Testis (tissue), 3 donors: ENCODE measurements around the gene LCNL1. TPM values are rescaled to one million over a fixed set of nuclear protein-coding genes. Genes with fewer than 3 reads are reported as not detected.

Experiments
- DNase-seq: peaks from one replicate; pipeline ENCODE4 v3.0.0-alpha.2; 2019
- H3K27ac ChIP-seq, 2 donors: fragments of 200-600 bp; sonication (generic); one replicate each; pipeline ENCODE4 v1.5.1; 2019
- H3K27me3 ChIP-seq: fragments of 200-600 bp; sonication (generic); one replicate; pipeline ENCODE4 v1.5.1; 2019
- H3K36me3 ChIP-seq: fragments of 200-600 bp; sonication (generic); one replicate; pipeline ENCODE4 v1.5.1; 2017; ENCODE audit warnings: low read depth; ENCODE audit errors: missing control alignments
- H3K4me1 ChIP-seq: fragments of 200-600 bp; sonication (generic); one replicate; pipeline ENCODE4 v1.5.1; 2019
- H3K4me3 ChIP-seq, 2 donors: fragments of 200-600 bp; sonication (generic); one replicate each; pipeline ENCODE4 v1.5.1; 2017 to 2019
- H3K9me3 ChIP-seq: fragments of 200-600 bp; sonication (generic); one replicate; pipeline ENCODE4 v1.5.1; 2017
- CTCF ChIP-seq, 3 experiments: fragments of 450-650 bp in 2 of 3; fragments of 200-600 bp in 1 of 3; sonication (generic) in 1 of 3; IDR thresholded peaks; one replicate each; pipeline ENCODE4 v1.5.1; 2016 to 2019; ENCODE audit warnings: antibody characterized with exemption in 3 of 3, mild to moderate bottlenecking in 2 of 3, moderate library complexity in 1 of 3
- POLR2A ChIP-seq: fragments of 450-650 bp; IDR thresholded peaks from one replicate; pipeline ENCODE4 v1.6.1; 2017; ENCODE audit warnings: antibody characterized with exemption, mild to moderate bottlenecking, moderate library complexity
- WGBS, 2 donors: methylation state at CpG; one replicate each; pipeline ENCODE4 v1.1.5; 2018; 5-methylcytosine and 5-hydroxymethylcytosine counted together
- intact Hi-C: fragments of 100-400 bp; cut with DNase I; formaldehyde crosslinking; loops from one replicate; pipeline ENCODE4 v1.15.1; 2023; ENCODE audit warnings: low total_unique reads
- polyA plus RNA-seq: library from polyadenylated mRNA; stranded (reverse); fragments of 350-450 nt; fragmentation: Illumina TruSeq; extraction: RNeasy Lipid Tissue Mini Kit (QIAGEN cat#74804); gene quantifications from one replicate; pipeline ENCODE4 v1.2.3, GENCODE V29; 2014; ENCODE audit warnings: low read depth, low replicate concordance; ENCODE audit not compliant: insufficient read depth
- total RNA-seq, 2 donors: library from RNA; depleted of rRNA; stranded (reverse); fragments of >200 nt; gene quantifications; one replicate each; pipeline ENCODE4 v1.2.3, GENCODE V29; 2016

The LCNL1 gene
- total and polyA plus RNA-seq, 3 donors from 2014 or later = 17.5 to 131 (median 59.3) TPM

- DNase-seq = no peak
- intact Hi-C loops = no loop called here
- no peaks in the 10 kb centered on the region for H3K27me3 ChIP-seq
- 75 to 87% methylated on average over 25 to 26 of the region's 26 CpGs for WGBS, 2 donors
- no peaks in the 10 kb centered on the region for H3K36me3 ChIP-seq
- TF ChIP-seq CTCF (IDR thresholded peaks at IDR 0.05) (no peak), POLR2A (no peak)
- peaks cover 72% of the 10 kb centered on the region for H3K4me1 ChIP-seq
- no peaks in the 10 kb centered on the region for H3K9me3 ChIP-seq
- no peak overlapping the region for H3K4me3 ChIP-seq
- peak overlapping the region; percentile 81 for H3K27ac ChIP-seq
Observed at GRCh38 chr9:136964833-136965422, 17.9 kb upstream of the LCNL1 start.

- Histone ChIP-seq H3K4me3 (no peak overlapping the region), H3K27ac (peak overlapping the region in 1 of 2 donors; percentile 59), H3K36me3 (no peaks in the 10 kb centered on the region), H3K27me3 (no peaks in the 10 kb centered on the region), H3K4me1 (peaks cover 80% of the 10 kb centered on the region), H3K9me3 (no peaks in the 10 kb centered on the region)
- intact Hi-C loops = no loop called here
- WGBS, 2 donors = 29 to 42% methylated on average over 19 to 23 of the region's 23 CpGs
- DNase-seq = peak; percentile 68
- TF ChIP-seq CTCF (IDR thresholded peaks at IDR 0.05) (no peak), POLR2A (no peak)
Observed at GRCh38 chr9:136965771-136966484, 16.9 kb upstream of the LCNL1 start.

- Histone ChIP-seq H3K4me1 (peaks cover 78% of the 10 kb centered on the region), H3K4me3 (no peak overlapping the region), H3K9me3 (no peaks in the 10 kb centered on the region), H3K27me3 (no peaks in the 10 kb centered on the region), H3K36me3 (no peaks in the 10 kb centered on the region), H3K27ac (peak overlapping the region in 1 of 2 donors; percentile 76)
- WGBS, 2 donors = 52 to 53% methylated on average over 7 to 10 of the region's 17 CpGs
- no peak for DNase-seq
- TF ChIP-seq CTCF (IDR thresholded peaks at IDR 0.05) = no peak
- no peak for TF ChIP-seq POLR2A
- intact Hi-C loops = no loop called here
Observed at GRCh38 chr9:136968333-136969127, 14.3 kb upstream of the LCNL1 start.

- H3K4me3 ChIP-seq = no peak overlapping the region
- DNase-seq = peak; percentile 64
- H3K4me1 ChIP-seq = peaks cover 74% of the 10 kb centered on the region
- no peaks in the 10 kb centered on the region for H3K9me3 ChIP-seq
- H3K27ac ChIP-seq = peak overlapping the region; percentile 57 to 76
- no peaks in the 10 kb centered on the region for H3K27me3 ChIP-seq
- no peaks in the 10 kb centered on the region for H3K36me3 ChIP-seq
- 38 to 53% methylated on average over 1 to 17 of the region's 17 CpGs for WGBS, 2 donors
- intact Hi-C loops = no loop called here
- no peak for TF ChIP-seq CTCF (IDR thresholded peaks at IDR 0.05)
- TF ChIP-seq POLR2A = no peak
Observed at GRCh38 chr9:136969150-136969549, 13.6 kb upstream of the LCNL1 start.
